Calu3 (cell line): Measurements from ENCODE around the gene RNASE1. TPM values are rescaled to one million over a fixed set of nuclear protein-coding genes. Genes with fewer than 3 reads are reported as not detected.

Experiments used
- BruUV-seq: library from RNA; stranded (reverse); fragments of 400-500 nt; replicated peaks from 2 replicates; lab custom pipeline; 2021; lab: Mats Ljungman, UMichigan
- CTCF ChIA-PET: fragments of 300-600 bp; sonication (Branson Sonifier 250); formaldehyde crosslinking; loops from one replicate; lab custom pipeline; 2022; ENCODE audit warnings: antibody characterized with exemption; lab: Charles Lee
- DNase-seq: peaks from one replicate; pipeline ENCODE4 v3.0.0; 2022
- H3K27ac Mint-ChIP-seq: one replicate; pipeline ENCODE4 v1.8.0; 2022; ENCODE audit warnings: mixed read lengths; ENCODE audit not compliant: unreplicated experiment
- H3K27me3 Mint-ChIP-seq: one replicate; pipeline ENCODE4 v1.8.0; 2022; ENCODE audit warnings: mixed read lengths; ENCODE audit not compliant: unreplicated experiment
- H3K36me3 Mint-ChIP-seq: one replicate; pipeline ENCODE4 v1.8.0; 2022; ENCODE audit warnings: mild to moderate bottlenecking, moderate library complexity, mixed read lengths; ENCODE audit not compliant: insufficient read depth, unreplicated experiment
- H3K4me1 Mint-ChIP-seq: one replicate; pipeline ENCODE4 v1.8.0; 2022; ENCODE audit warnings: mild to moderate bottlenecking, low read depth, mixed read lengths; ENCODE audit not compliant: unreplicated experiment
- H3K4me3 Mint-ChIP-seq: one replicate; pipeline ENCODE4 v1.8.0; 2022; ENCODE audit warnings: mild to moderate bottlenecking, low read depth, moderate library complexity, mixed read lengths; ENCODE audit not compliant: unreplicated experiment
- H3K9me3 Mint-ChIP-seq: one replicate; pipeline ENCODE4 v1.8.0; 2022; ENCODE audit warnings: low read depth, mixed read lengths; ENCODE audit not compliant: unreplicated experiment
- intact Hi-C: fragments of 100-400 bp; cut with micrococcal nuclease; formaldehyde crosslinking; loops from one replicate; pipeline ENCODE4 v1.10.0; 2022; ENCODE audit not compliant: unreplicated experiment
- total RNA-seq: library from RNA; stranded (reverse); gene quantifications from 2 replicates; pipeline ENCODE4 v1.2.3, GENCODE V29; 2022
- TF ChIP-seq, protein P1 (sequence below): fragments of 200-600 bp; IDR thresholded peaks from one replicate; pipeline ENCODE4 v1.8.0; 2022; ENCODE audit warnings: antibody characterized with exemption; ENCODE audit not compliant: unreplicated experiment

Gene RNASE1
- total RNA-seq, 1 experiment from 2014 or later, result 45.8 TPM

DNA sequence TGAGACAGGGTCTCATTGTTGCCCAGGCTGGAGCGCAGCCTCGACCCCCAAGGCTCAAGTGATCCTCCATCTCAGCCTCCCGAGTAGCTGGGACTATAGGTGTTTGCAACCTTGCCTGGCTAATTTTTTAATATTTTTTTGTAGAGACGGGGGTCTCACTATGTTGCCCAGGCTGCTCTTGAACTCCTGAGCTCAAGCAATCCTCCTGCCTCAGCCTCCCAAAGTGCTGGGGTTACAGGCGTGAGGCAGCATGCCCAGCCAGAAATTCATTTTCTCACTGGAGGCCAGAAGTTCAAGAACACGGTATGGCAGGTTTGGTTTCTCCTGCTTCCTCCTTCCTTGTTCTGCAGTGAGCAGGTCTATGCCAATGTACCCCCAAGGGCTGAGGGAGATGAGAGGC, 3.7 kb downstream of the RNASE1 start:
- Mint-ChIP-seq H3K36me3 (peaks cover 7% of the 10 kb centered on the region), H3K27ac (no peak overlapping the region), H3K27me3 (no peaks in the 10 kb centered on the region), H3K9me3 (no peaks in the 10 kb centered on the region), H3K4me3 (no peak overlapping the region), H3K4me1 (peaks cover 45% of the 10 kb centered on the region)
- TF ChIP-seq, protein P1, sequence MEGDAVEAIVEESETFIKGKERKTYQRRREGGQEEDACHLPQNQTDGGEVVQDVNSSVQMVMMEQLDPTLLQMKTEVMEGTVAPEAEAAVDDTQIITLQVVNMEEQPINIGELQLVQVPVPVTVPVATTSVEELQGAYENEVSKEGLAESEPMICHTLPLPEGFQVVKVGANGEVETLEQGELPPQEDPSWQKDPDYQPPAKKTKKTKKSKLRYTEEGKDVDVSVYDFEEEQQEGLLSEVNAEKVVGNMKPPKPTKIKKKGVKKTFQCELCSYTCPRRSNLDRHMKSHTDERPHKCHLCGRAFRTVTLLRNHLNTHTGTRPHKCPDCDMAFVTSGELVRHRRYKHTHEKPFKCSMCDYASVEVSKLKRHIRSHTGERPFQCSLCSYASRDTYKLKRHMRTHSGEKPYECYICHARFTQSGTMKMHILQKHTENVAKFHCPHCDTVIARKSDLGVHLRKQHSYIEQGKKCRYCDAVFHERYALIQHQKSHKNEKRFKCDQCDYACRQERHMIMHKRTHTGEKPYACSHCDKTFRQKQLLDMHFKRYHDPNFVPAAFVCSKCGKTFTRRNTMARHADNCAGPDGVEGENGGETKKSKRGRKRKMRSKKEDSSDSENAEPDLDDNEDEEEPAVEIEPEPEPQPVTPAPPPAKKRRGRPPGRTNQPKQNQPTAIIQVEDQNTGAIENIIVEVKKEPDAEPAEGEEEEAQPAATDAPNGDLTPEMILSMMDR, result no peak
- no TSS peak for BruUV-seq
- DNase-seq, result no peak
- CTCF ChIA-PET, result no interaction called here
- intact Hi-C loops, result no loop called here

DNA sequence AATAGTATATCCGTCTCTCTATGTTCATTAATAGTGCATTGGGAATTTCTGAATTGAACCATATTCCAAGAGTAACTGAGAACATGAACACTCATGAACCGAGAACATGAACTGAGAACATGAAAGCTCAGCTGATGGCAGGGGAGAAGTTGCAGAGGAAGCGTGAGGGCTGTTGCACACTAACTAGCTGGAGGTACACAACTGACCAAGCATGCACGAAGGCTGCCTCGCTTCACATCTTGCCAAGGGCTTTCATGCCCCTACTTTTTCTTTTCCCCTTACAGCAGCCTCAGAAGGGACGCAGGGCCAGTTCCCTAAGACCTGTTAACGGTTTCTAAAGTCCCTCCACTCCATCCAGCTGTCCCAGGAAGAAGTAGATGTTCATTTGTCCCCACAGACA, 4.3 kb downstream of the RNASE1 start:
- CTCF ChIA-PET, result no interaction called here
- Mint-ChIP-seq H3K27me3 (no peaks in the 10 kb centered on the region), H3K9me3 (no peaks in the 10 kb centered on the region), H3K4me1 (peaks cover 46% of the 10 kb centered on the region), H3K27ac (no peak overlapping the region), H3K36me3 (peaks cover 7% of the 10 kb centered on the region), H3K4me3 (no peak overlapping the region)
- TF ChIP-seq, protein P1, result no peak
- no TSS peak for BruUV-seq
- intact Hi-C loops, result no loop called here
- DNase-seq, result no peak

DNA sequence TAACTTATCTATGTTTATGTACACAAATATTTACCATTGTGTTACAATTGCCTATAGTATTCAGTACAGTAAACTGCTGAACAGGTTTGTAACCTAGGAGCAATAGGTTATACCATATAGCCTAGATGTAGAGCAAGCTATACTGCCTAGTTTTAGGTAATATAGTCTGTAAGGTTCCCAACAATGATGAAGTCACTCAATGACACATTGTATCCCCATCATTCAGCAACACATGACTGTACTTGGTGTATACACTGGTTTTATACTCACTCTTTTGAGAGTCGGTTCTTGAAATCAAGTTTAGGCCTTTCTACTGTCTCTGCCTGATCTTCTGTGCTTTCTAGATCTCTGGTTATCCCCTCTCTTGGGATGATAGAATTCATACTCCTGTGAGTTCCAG, 5.5 kb downstream of the RNASE1 start:
- Mint-ChIP-seq H3K4me3 (no peak overlapping the region), H3K36me3 (no peaks in the 10 kb centered on the region), H3K27ac (no peak overlapping the region), H3K9me3 (no peaks in the 10 kb centered on the region), H3K4me1 (peaks cover 34% of the 10 kb centered on the region), H3K27me3 (no peaks in the 10 kb centered on the region)
- intact Hi-C loops, result no loop called here
- DNase-seq, result no peak
- CTCF ChIA-PET, result no interaction called here
- BruUV-seq, result no TSS peak
- TF ChIP-seq, protein P1, result no peak

DNA sequence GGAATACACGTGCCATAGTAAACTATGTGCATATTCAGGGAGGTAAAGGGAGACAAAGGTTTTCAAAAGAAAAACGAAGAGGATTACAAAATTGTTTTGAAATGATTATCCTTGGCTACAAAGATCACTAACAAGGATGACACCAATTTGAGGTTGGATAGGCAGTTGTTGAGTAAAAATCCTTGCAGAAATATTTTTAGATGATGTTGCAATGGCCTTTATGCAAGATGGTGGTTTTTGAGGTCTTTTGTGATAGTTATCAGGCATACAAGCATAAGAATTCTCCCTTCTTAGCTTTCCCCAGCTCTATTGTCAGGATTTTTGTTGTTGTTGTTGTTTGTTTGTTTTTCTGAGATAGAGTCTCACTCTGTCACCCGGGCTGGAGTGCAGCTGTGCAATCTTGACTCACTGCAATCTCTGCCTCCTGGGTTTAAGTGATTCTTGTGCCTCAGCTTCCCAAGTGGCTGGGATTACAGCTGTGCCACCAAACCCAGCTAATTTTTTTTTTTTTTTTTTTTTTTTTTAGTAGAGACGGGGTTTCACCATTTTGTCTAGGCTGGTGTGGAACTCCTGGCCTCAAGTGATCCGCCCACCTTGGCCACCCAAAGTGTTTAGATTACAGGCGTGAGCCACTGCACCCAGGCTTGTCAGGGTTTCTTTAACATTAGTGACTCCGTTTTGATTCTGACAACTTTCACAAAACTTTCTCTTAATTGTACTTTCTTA, 7.8 kb downstream of the RNASE1 start:
- peaks cover 5% of the 10 kb centered on the region for H3K36me3 Mint-ChIP-seq
- H3K27ac Mint-ChIP-seq, result no peak overlapping the region
- CTCF ChIA-PET, result no interaction called here
- intact Hi-C loops, result no loop called here
- H3K27me3 Mint-ChIP-seq, result no peaks in the 10 kb centered on the region
- DNase-seq, result no peak
- TF ChIP-seq, protein P1, result no peak
- no peak overlapping the region for H3K4me3 Mint-ChIP-seq
- H3K4me1 Mint-ChIP-seq, result peaks cover 19% of the 10 kb centered on the region
- no TSS peak for BruUV-seq
- H3K9me3 Mint-ChIP-seq, result no peaks in the 10 kb centered on the region
